ENCODE measurements around the gene HEATR1. TPM values are rescaled to one million over a fixed set of nuclear protein-coding genes. Genes with fewer than 3 reads are reported as not detected.

The HEATR1 gene
- total RNA-seq, 1 experiment from 2014 or later = 73.0 TPM

- TF ChIP-seq MLX (CRISPR knock-in tag; IDR thresholded peaks at IDR 0.05) (no peak), ATF2 (CRISPR knock-in tag; IDR thresholded peaks at IDR 0.05; ENCODE audit: borderline replicate concordance, low read depth) (no peak), ATF6 (CRISPR knock-in tag; IDR thresholded peaks at IDR 0.05) (no peak), NR3C1 (CRISPR knock-in tag; conservative IDR thresholded peaks at IDR 0.05; ENCODE audit: low read depth) (no peak), ZNF263 (CRISPR knock-in tag; IDR thresholded peaks at IDR 0.05; ENCODE audit: low read depth) (no peak)
Observed at GRCh38 chr1:236530959-236531358, 73.4 kb downstream of the HEATR1 start (continued).

GRCh38 chr1:236530286-236530685 is 74.0 kb downstream of the HEATR1 start:
- H3K9me3 Mint-ChIP-seq = no peaks in the 10 kb centered on the region
- no peak overlapping the region for H3K4me3 Mint-ChIP-seq
- CTCF ChIA-PET = interaction anchor here (1.0 kb wide), 1 partner anchor 13 kb away, joined by 3 read pairs; no protein-coding TSS in a partner anchor
- no peaks in the 10 kb centered on the region; the same call in 1 of the 2 replicates for H3K36me3 Mint-ChIP-seq
- ATAC-seq (no peak), DNase-seq (ENCODE audit: low spot score) (no peak)
- no peaks in the 10 kb centered on the region for H3K27me3 Mint-ChIP-seq (ENCODE audit: low read depth)
- peaks cover 6% of the 10 kb centered on the region for H3K4me1 Mint-ChIP-seq
- no peak overlapping the region; the same call in 1 of the 2 replicates for H3K27ac Mint-ChIP-seq
- POLR2A ChIA-PET = no interaction called here
- TF ChIP-seq RORB (CRISPR knock-in tag; IDR thresholded peaks at IDR 0.05) (no peak), ZNF121 (CRISPR knock-in tag; IDR thresholded peaks at IDR 0.05) (no peak), E2F5 (CRISPR knock-in tag; IDR thresholded peaks at IDR 0.05) (no peak), SMAD3 (CRISPR knock-in tag; IDR thresholded peaks at IDR 0.05; ENCODE audit: borderline replicate concordance) (no peak), MLX (CRISPR knock-in tag; IDR thresholded peaks at IDR 0.05) (no peak), HMGA2 (CRISPR knock-in tag; IDR thresholded peaks at IDR 0.05) (no peak), AFF4 (CRISPR knock-in tag; IDR thresholded peaks at IDR 0.05; ENCODE audit: borderline replicate concordance) (no peak), PRRX2 (CRISPR knock-in tag; IDR thresholded peaks at IDR 0.05) (no peak), ERG (CRISPR knock-in tag; IDR thresholded peaks at IDR 0.05) (no peak), ZNF219 (CRISPR knock-in tag; IDR thresholded peaks at IDR 0.05; ENCODE audit: borderline replicate concordance) (no peak), GABPB1 (CRISPR knock-in tag; IDR thresholded peaks at IDR 0.05) (no peak), NR2C2 (CRISPR knock-in tag; IDR thresholded peaks at IDR 0.05) (no peak), ETV6 (CRISPR knock-in tag; IDR thresholded peaks at IDR 0.05) (no peak), MAX (CRISPR knock-in tag; IDR thresholded peaks at IDR 0.05) (no peak), GTF2I (CRISPR knock-in tag; conservative IDR thresholded peaks at IDR 0.05) (no peak), PRDM15 (CRISPR knock-in tag; IDR thresholded peaks at IDR 0.05) (no peak), IRF1 (CRISPR knock-in tag; IDR thresholded peaks at IDR 0.05) (no peak)

Data from WTC11 (cell line).